Measurements from ENCODE around the gene RAPGEF4.

GRCh38 chr2:172759441-172759840, 23.8 kb downstream of the RAPGEF4 start:
- no peak for TF ChIP-seq ETV6 (CRISPR knock-in tag; IDR thresholded peaks at IDR 0.05)
- TF ChIP-seq FOXP4 (CRISPR knock-in tag; IDR thresholded peaks at IDR 0.05): no peak
- TF ChIP-seq ZNF138 (CRISPR knock-in tag; conservative IDR thresholded peaks at IDR 0.05): no peak
- no peak for TF ChIP-seq CTCF (IDR thresholded peaks at IDR 0.05)
- no peak for TF ChIP-seq USF1 (CRISPR knock-in tag; IDR thresholded peaks at IDR 0.05)
- no peak for TF ChIP-seq E2F5 (CRISPR knock-in tag; IDR thresholded peaks at IDR 0.05)
- no peak for TF ChIP-seq MAX (CRISPR knock-in tag; IDR thresholded peaks at IDR 0.05)
- no peak for TF ChIP-seq MLX (CRISPR knock-in tag; IDR thresholded peaks at IDR 0.05)
- TF ChIP-seq PRRX2 (CRISPR knock-in tag; IDR thresholded peaks at IDR 0.05): no peak
- no peak for TF ChIP-seq ZBTB43 (CRISPR knock-in tag; IDR thresholded peaks at IDR 0.05)
